ENCODE data around the gene CLIC5.

DNA sequence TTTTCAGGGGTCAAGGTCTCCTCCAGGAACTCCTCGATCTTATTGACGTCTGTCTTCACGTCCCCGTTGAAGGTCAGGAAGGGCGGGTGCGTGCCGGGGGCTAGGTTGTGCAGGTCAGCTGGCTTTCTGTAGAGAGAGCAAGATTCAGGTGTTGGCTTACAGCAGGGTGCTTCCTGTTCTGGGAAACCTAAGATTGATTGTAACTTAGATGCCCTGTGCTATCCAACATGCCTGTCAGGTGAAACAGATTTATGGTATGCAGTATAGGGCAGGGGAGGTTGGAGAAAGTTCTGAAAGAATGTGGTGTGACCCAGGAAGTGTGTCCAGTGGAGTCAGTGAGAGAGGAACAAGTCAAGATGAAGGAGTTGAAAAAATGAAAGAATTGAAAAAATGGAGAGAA, 66.4 kb downstream of the CLIC5 start:
- TF ChIP-seq, protein P1, sequence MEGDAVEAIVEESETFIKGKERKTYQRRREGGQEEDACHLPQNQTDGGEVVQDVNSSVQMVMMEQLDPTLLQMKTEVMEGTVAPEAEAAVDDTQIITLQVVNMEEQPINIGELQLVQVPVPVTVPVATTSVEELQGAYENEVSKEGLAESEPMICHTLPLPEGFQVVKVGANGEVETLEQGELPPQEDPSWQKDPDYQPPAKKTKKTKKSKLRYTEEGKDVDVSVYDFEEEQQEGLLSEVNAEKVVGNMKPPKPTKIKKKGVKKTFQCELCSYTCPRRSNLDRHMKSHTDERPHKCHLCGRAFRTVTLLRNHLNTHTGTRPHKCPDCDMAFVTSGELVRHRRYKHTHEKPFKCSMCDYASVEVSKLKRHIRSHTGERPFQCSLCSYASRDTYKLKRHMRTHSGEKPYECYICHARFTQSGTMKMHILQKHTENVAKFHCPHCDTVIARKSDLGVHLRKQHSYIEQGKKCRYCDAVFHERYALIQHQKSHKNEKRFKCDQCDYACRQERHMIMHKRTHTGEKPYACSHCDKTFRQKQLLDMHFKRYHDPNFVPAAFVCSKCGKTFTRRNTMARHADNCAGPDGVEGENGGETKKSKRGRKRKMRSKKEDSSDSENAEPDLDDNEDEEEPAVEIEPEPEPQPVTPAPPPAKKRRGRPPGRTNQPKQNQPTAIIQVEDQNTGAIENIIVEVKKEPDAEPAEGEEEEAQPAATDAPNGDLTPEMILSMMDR (IDR thresholded peaks at IDR 0.05) = no peak
- TF ChIP-seq POLR2AphosphoS5 (IDR thresholded peaks at IDR 0.05; ENCODE audit: low read depth, low read length) (no peak), SIN3A (IDR thresholded peaks at IDR 0.05; ENCODE audit: borderline replicate concordance, insufficient read depth, low read depth, low read length) (no peak)
- TF ChIP-seq, protein P2, sequence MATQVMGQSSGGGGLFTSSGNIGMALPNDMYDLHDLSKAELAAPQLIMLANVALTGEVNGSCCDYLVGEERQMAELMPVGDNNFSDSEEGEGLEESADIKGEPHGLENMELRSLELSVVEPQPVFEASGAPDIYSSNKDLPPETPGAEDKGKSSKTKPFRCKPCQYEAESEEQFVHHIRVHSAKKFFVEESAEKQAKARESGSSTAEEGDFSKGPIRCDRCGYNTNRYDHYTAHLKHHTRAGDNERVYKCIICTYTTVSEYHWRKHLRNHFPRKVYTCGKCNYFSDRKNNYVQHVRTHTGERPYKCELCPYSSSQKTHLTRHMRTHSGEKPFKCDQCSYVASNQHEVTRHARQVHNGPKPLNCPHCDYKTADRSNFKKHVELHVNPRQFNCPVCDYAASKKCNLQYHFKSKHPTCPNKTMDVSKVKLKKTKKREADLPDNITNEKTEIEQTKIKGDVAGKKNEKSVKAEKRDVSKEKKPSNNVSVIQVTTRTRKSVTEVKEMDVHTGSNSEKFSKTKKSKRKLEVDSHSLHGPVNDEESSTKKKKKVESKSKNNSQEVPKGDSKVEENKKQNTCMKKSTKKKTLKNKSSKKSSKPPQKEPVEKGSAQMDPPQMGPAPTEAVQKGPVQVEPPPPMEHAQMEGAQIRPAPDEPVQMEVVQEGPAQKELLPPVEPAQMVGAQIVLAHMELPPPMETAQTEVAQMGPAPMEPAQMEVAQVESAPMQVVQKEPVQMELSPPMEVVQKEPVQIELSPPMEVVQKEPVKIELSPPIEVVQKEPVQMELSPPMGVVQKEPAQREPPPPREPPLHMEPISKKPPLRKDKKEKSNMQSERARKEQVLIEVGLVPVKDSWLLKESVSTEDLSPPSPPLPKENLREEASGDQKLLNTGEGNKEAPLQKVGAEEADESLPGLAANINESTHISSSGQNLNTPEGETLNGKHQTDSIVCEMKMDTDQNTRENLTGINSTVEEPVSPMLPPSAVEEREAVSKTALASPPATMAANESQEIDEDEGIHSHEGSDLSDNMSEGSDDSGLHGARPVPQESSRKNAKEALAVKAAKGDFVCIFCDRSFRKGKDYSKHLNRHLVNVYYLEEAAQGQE (IDR thresholded peaks at IDR 0.05; ENCODE audit: insufficient read depth in 1 of 2, low read depth in 2 of 2, low read length in 1 of 2) = no peak

Measured in Panc1 (cell line).